H9 (cell line): ENCODE data around the gene NRG2. TPM values are rescaled to one million over a fixed set of nuclear protein-coding genes. Genes with fewer than 3 reads are reported as not detected.

Experiments used
- DNase-seq: peaks from one replicate; pipeline ENCODE4 v3.0.0-alpha.2; 2017
- H2AFZ ChIP-seq: one replicate; pipeline ENCODE4 v1.6.1; 2013; ENCODE audit warnings: mild to moderate bottlenecking, low read length, control low read depth, moderate library complexity
- H2AK5ac ChIP-seq: 2 replicates; pipeline ENCODE4 v1.6.1; 2013; ENCODE audit warnings: low read length, control low read depth, mixed read lengths; ENCODE audit not compliant: insufficient read length
- H2BK120ac ChIP-seq: one replicate; pipeline ENCODE4 v1.6.1; 2013; ENCODE audit warnings: low read depth, mild to moderate bottlenecking, low read length, control low read depth, inconsistent platforms; ENCODE audit not compliant: poor library complexity, severe bottlenecking
- H2BK12ac ChIP-seq: 2 replicates; pipeline ENCODE4 v1.6.1; 2013; ENCODE audit warnings: low read length, control low read depth, mixed read lengths, low read depth; ENCODE audit not compliant: insufficient read length
- H2BK15ac ChIP-seq: 2 replicates; pipeline ENCODE4 v1.6.1; 2013; ENCODE audit warnings: low read depth, low read length, control low read depth
- H2BK20ac ChIP-seq: one replicate; pipeline ENCODE4 v1.6.1; 2013; ENCODE audit warnings: low read depth, mild to moderate bottlenecking, low read length, control low read depth, inconsistent platforms; ENCODE audit not compliant: poor library complexity, severe bottlenecking
- H2BK5ac ChIP-seq: 2 replicates; pipeline ENCODE4 v1.6.1; 2013; ENCODE audit warnings: low read length, control low read depth, mixed read lengths; ENCODE audit not compliant: insufficient read length
- H3K14ac ChIP-seq: 2 replicates; pipeline ENCODE4 v1.6.1; 2013; ENCODE audit warnings: low read length, control low read depth; ENCODE audit not compliant: insufficient read depth
- H3K18ac ChIP-seq: 2 replicates; pipeline ENCODE4 v1.6.1; 2013; ENCODE audit warnings: low read depth, mild to moderate bottlenecking, mixed read lengths, low read length, control low read depth; ENCODE audit not compliant: insufficient read length
- H3K23ac ChIP-seq: 2 replicates; pipeline ENCODE4 v1.6.1; 2013; ENCODE audit warnings: low read length, control low read depth, mixed read lengths, low read depth; ENCODE audit not compliant: insufficient read length
- H3K23me2 ChIP-seq: 2 replicates; pipeline ENCODE4 v1.6.1; 2013; ENCODE audit warnings: low read depth, mild to moderate bottlenecking, mixed read lengths, low read length, control low read depth; ENCODE audit not compliant: insufficient read length, poor library complexity, severe bottlenecking
- H3K27ac ChIP-seq: 2 replicates; pipeline ENCODE4 v1.5.1; 2013; ENCODE audit warnings: low read length, control low read depth, mixed read lengths, low read depth; ENCODE audit not compliant: insufficient read length
- H3K27me3 ChIP-seq: 2 replicates; pipeline ENCODE4 v1.6.1; 2013; ENCODE audit warnings: low read length, control low read depth, inconsistent platforms; ENCODE audit not compliant: insufficient read depth
- H3K4ac ChIP-seq: 2 replicates; pipeline ENCODE4 v1.6.1; 2013; ENCODE audit warnings: low read depth, mild to moderate bottlenecking, control low read depth, inconsistent platforms, low read length, moderate library complexity
- H3K4me1 ChIP-seq: 2 replicates; pipeline ENCODE4 v1.6.1; 2013; ENCODE audit warnings: low read length, control low read depth, inconsistent platforms; ENCODE audit not compliant: insufficient read depth
- H3K4me2 ChIP-seq: 2 replicates; pipeline ENCODE4 v1.6.1; 2013; ENCODE audit warnings: low read length, control low read depth, mixed read lengths; ENCODE audit not compliant: insufficient read length, insufficient read depth
- H3K56ac ChIP-seq: 2 replicates; pipeline ENCODE4 v1.6.1; 2013; ENCODE audit warnings: low read depth, mild to moderate bottlenecking, mixed read lengths, low read length, control low read depth; ENCODE audit not compliant: insufficient read length
- H3K79me1 ChIP-seq: 2 replicates; pipeline ENCODE4 v1.6.1; 2013; ENCODE audit warnings: low read depth, mild to moderate bottlenecking, moderate library complexity, low read length, control low read depth, inconsistent platforms; ENCODE audit not compliant: insufficient read depth, poor library complexity, severe bottlenecking
- H3K79me2 ChIP-seq: 2 replicates; pipeline ENCODE4 v1.6.1; 2013; ENCODE audit warnings: low read length, control low read depth, inconsistent platforms; ENCODE audit not compliant: insufficient read depth
- H3K9ac ChIP-seq: 2 replicates; pipeline ENCODE4 v1.6.1; 2013; ENCODE audit warnings: low read length, control low read depth, mixed read lengths; ENCODE audit not compliant: insufficient read length; ENCODE audit errors: extremely low read depth
- H3K9me3 ChIP-seq: one replicate; pipeline ENCODE4 v1.6.1; 2013; ENCODE audit warnings: low read depth, low read length, inconsistent platforms; ENCODE audit not compliant: control insufficient read depth
- H3T11ph ChIP-seq: one replicate; pipeline ENCODE4 v1.6.1; 2013; ENCODE audit warnings: mild to moderate bottlenecking, low read length, control low read depth, inconsistent platforms
- H4K20me1 ChIP-seq: one replicate; pipeline ENCODE4 v1.6.1; 2013; ENCODE audit not compliant: control insufficient read depth, insufficient read length, insufficient read depth
- H4K5ac ChIP-seq: 2 replicates; pipeline ENCODE4 v1.6.1; 2013; ENCODE audit warnings: low read depth, mild to moderate bottlenecking, mixed read lengths, low read length, control low read depth; ENCODE audit not compliant: insufficient read length
- H4K8ac ChIP-seq: replicated peaks from 2 replicates; pipeline ENCODE4 v1.6.1; 2013; ENCODE audit warnings: low read length, control low read depth, mixed read lengths, low read depth; ENCODE audit not compliant: insufficient read length
- H4K91ac ChIP-seq: 2 replicates; pipeline ENCODE4 v1.6.1; 2013; ENCODE audit warnings: low read depth, mild to moderate bottlenecking, moderate library complexity, mixed read lengths, low read length, control low read depth; ENCODE audit not compliant: insufficient read length
- H3K27ac Mint-ChIP-seq, 3 experiments: 2 replicates in 2 of 3; 3 replicates in 1 of 3; pipeline ENCODE4 v1.8.0; 2020 to 2021; ENCODE audit warnings: mixed read lengths in 3 of 3, mild to moderate bottlenecking in 1 of 3, moderate library complexity in 1 of 3
- H3K27me3 Mint-ChIP-seq: 2 replicates; pipeline ENCODE4 v1.8.0; 2021; ENCODE audit warnings: low read depth, mild to moderate bottlenecking, moderate library complexity, mixed read lengths
- H3K36me3 Mint-ChIP-seq, 3 experiments: 2 replicates in 2 of 3; 3 replicates in 1 of 3; pipeline ENCODE4 v1.8.0; 2020 to 2021; ENCODE audit warnings: low read depth in 3 of 3, mixed read lengths in 3 of 3; ENCODE audit not compliant: insufficient read depth in 1 of 3
- H3K4me1 Mint-ChIP-seq, 2 experiments: 2 replicates each; pipeline ENCODE4 v1.8.0; 2020; ENCODE audit warnings: mixed read lengths in 2 of 2
- H3K4me3 Mint-ChIP-seq, 2 experiments: 2 replicates in 1 of 2; 3 replicates in 1 of 2; pipeline ENCODE4 v1.8.0; 2020 to 2021; ENCODE audit warnings: mild to moderate bottlenecking in 2 of 2, mixed read lengths in 2 of 2, moderate library complexity in 1 of 2
- H3K9me3 Mint-ChIP-seq, 2 experiments: 2 replicates in 1 of 2; 3 replicates in 1 of 2; pipeline ENCODE4 v1.8.0; 2020; ENCODE audit warnings: mild to moderate bottlenecking in 2 of 2, mixed read lengths in 2 of 2, moderate library complexity in 1 of 2
- CTCF ChIP-seq: fragments of 200-600 bp; sonication (generic); conservative IDR thresholded peaks from 3 replicates; pipeline ENCODE4 v1.8.0; 2021; ENCODE audit warnings: antibody characterized with exemption, mild to moderate bottlenecking
- WGBS: extraction: QIAGEN DNeasy Blood & Tissue Kit; methylation state at CpG from one replicate; pipeline ENCODE4 v1.1.7; 2013; ENCODE audit warnings: missing lambda C conversion rate, low lambda C conversion rate, mixed read lengths; ENCODE audit not compliant: insufficient read length; ENCODE audit errors: extremely low coverage; 5-methylcytosine and 5-hydroxymethylcytosine counted together
- total RNA-seq: library from RNA; stranded (reverse); gene quantifications from 2 replicates; pipeline ENCODE4 v1.2.1, GENCODE V29; 2021

Gene NRG2
- total RNA-seq, 1 experiment from 2014 or later: not detected

GRCh38 chr5:139861889-139862207, 181.3 kb downstream of the NRG2 start:
- H3K27ac Mint-ChIP-seq: no peak overlapping the region
- Histone ChIP-seq H3K79me2 (no peaks in the 10 kb centered on the region), H2BK5ac (no peak overlapping the region), H4K20me1 (no peaks in the 10 kb centered on the region), H3K14ac (no peak overlapping the region), H3K4me1 (no peaks in the 10 kb centered on the region), H4K5ac (no peak overlapping the region), H3K27ac (no peak overlapping the region), H3K9ac (no peak overlapping the region), H3K27me3 (no peaks in the 10 kb centered on the region), H2AK5ac (no peak overlapping the region), H3K23me2 (no peaks in the 10 kb centered on the region), H3K4ac (no peak overlapping the region), H4K8ac (no peak overlapping the region), H3K23ac (no peak overlapping the region), H3K79me1 (no peaks in the 10 kb centered on the region), H2BK120ac (no peak overlapping the region), H4K91ac (no peak overlapping the region), H3T11ph (no peak overlapping the region), H2AFZ (no peak overlapping the region), H2BK20ac (no peak overlapping the region), H3K18ac (no peak overlapping the region), H2BK15ac (no peak overlapping the region), H3K9me3 (no peaks in the 10 kb centered on the region), H3K4me2 (no peak overlapping the region), H3K56ac (no peak overlapping the region), H2BK12ac (no peak overlapping the region)
- peaks cover 37% of the 10 kb centered on the region for H3K27me3 Mint-ChIP-seq
- no peak overlapping the region for H3K4me3 Mint-ChIP-seq
- no peak for TF ChIP-seq CTCF
- WGBS: no CpG with 5 or more reads among the region's 4 CpGs
- no peaks in the 10 kb centered on the region for H3K36me3 Mint-ChIP-seq
- no peak for DNase-seq
- peaks cover 5 to 15% of the 10 kb centered on the region in 2 experiments for H3K4me1 Mint-ChIP-seq
- no peaks in the 10 kb centered on the region for H3K9me3 Mint-ChIP-seq
